HG03354 (cell line): ENCODE measurements around the gene ARHGEF4.
A peak's percentile ranks its signal among the peaks of the same experiment; 100 is the strongest.

Experiments used
- ATAC-seq: cut with Tn5 transposase; IDR thresholded peaks from one replicate; pipeline ENCODE4 v1.9.1; 2021; ENCODE audit warnings: mild to moderate bottlenecking; ENCODE audit not compliant: unreplicated experiment, poor library complexity, severe bottlenecking

ARHGEF4 gene

DNA sequence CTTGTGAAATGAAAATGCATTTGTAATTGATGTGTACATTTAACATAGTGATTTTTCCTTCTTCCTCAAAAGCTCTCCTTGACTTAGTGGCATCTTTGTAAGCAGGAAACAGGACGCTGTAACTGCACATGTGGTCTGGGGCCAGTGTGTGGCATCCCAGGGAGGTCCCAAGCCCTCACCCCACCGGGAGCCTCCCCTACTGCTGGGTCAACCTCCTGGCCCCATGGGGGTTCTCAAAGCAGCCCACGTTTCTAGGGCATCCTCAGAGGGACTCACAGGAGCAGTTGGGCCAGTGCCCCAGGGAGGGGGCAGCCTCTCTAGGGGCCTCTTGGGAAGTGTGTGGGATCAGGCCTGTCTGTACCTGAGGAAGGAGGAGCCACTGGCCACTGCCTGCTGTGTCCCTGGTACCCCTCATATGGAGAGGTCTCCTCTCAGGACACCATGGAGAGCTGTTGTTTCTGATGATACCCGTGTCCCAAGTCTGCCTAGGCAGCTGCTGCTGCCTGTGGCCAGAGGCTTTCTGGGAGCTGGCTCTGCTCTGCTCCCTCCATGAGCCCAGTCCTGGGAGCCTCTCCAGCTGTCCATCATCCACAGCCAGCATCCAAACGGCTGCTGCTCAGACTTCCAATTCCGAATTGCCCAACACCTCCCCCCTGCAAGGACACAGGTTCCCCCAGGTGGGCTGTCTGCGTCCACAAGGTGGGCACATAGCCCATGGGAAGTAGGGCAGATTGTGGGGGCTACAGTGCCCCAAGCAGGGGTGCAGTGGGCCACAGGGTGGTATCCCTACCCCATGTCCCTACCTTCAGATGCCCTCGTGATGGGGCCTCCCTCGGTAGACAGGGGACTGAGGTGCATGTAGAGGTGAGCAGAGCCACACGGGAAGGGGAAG lies 13.4 kb downstream of the ARHGEF4 start:
- no peak for ATAC-seq

GRCh38 chr2:130850788-130851623 lies 14.3 kb downstream of the ARHGEF4 start:
- ATAC-seq, result no peak

- no peak for ATAC-seq
These were observed 15.1 kb downstream of the ARHGEF4 start for GRCh38 chr2:130851624-130852382.

- no peak for ATAC-seq
These were observed 15.9 kb downstream of the ARHGEF4 start for GRCh38 chr2:130852521-130853115.

DNA sequence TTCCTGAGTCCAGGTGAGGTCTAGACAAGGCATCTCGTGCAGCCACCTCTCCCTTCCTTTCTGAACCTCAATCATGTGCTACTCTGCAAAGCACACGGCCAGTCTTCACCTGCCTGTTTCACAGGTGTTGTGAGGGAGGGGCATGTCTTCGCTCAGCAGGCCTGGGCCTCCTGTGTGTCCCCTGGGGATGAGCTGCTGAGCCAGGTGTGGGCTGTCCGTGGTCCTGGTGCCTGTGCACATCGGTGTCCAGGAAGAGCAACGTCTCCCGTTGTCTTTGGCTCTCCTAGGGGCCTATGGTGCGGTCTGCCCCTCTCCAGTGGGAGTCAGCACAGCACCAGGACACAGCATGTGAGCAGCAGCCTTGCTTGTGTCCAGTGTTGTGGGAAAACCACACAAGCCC lies 16.7 kb downstream of the ARHGEF4 start:
- no peak for ATAC-seq

GRCh38 chr2:130854301-130854700 lies 17.6 kb downstream of the ARHGEF4 start:
- no peak for ATAC-seq

GRCh38 chr2:130864830-130865800 lies 28.4 kb downstream of the ARHGEF4 start:
- ATAC-seq, result no peak

DNA sequence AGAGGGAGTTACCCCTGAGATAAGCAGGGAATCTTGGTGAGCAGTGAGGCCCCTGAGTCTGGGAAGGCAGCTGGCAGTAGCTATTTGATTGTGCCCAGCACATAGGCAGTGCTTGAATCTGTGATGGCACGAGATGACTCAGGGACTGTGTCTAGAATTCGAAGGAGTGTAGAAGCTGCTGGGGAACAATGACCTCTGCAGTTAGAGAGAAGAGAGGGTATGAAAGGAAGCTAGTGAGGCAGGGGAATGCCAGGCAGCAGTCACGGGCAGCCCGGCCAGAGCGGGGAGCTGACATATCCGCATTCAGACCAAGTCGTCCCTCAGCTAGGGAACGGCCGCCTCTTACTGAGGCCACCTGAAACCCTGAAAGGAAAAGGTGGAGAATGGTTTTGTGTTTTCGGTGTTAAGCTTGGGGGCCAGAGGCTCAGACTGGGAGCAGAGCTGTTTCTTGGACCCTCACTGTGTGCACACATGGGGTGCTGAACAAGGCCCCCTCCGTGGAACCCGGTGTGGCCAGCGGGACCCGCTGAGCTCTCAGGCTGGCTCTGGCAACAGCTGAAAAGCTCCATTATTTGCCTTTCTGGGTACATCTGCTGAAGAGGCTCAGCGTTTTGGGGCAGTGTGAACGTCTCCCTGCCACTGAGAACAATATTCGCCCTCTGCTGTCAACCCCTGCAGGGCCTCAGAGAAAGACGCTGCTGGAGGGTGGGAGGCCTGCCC lies 32.9 kb downstream of the ARHGEF4 start:
- ATAC-seq, result no peak

DNA sequence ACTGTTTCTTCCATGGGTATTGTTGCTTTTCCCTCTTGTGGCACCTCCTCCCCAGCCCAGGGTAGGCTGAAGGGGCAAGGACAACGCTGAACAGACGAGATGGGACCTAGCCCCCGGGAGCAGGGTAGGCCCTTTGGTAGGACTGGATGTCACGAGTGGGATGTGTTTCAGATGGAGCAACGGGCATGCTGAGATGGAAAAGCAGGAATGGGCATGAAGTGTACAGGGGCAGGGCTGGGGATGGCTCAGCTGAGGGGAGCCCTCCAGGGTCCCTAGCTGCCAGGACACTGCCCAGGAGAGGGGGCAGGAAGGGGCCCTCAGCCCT lies 33.4 kb downstream of the ARHGEF4 start:
- ATAC-seq, result no peak

GRCh38 chr2:130870779-130871178 lies 34.1 kb downstream of the ARHGEF4 start:
- no peak for ATAC-seq

DNA sequence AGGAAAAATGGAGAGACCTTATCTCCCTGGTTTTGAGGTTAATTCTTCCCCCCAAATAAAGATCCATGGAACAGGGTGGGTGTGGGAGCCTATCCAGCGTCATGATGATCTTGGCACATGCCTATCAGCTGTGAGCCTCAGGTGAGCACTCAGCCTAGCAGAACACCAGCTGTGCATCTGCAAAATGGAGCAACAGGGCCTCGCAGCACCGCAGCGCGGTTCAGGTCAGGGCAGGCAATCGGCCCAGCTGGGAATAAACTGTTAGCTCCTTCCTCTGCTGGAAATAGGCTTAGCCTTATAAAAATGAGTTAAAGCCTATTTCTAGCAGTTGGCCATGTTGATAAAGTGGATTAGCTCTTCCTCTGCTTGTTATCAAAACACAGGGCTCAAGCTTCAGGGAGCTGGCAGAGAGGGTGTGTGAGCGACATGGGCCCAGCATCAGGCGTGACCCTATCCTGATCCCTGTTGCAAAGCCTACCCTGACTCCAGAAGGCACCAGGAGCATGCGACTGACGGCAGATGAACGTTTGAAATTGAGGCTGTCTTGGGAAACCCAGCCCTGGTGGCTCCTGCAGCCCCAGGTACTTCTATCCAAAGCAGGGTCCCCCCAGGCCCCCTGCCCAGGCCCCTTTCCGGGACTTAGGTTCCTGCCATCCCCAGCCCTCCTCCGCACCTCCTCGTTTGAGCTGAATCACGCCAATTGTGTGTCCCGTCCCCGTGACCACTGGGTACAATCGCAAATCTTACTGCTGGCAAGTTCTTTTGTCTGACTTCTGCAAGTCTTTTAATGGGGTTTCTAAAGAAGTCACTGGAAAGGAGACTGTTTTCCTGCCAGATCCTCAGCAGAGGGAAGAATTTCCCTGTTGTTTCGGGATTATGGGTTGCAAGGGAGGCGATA lies 35.4 kb downstream of the ARHGEF4 start:
- no peak for ATAC-seq

GRCh38 chr2:130872741-130873125 lies 36.0 kb downstream of the ARHGEF4 start:
- ATAC-seq, result no peak

DNA sequence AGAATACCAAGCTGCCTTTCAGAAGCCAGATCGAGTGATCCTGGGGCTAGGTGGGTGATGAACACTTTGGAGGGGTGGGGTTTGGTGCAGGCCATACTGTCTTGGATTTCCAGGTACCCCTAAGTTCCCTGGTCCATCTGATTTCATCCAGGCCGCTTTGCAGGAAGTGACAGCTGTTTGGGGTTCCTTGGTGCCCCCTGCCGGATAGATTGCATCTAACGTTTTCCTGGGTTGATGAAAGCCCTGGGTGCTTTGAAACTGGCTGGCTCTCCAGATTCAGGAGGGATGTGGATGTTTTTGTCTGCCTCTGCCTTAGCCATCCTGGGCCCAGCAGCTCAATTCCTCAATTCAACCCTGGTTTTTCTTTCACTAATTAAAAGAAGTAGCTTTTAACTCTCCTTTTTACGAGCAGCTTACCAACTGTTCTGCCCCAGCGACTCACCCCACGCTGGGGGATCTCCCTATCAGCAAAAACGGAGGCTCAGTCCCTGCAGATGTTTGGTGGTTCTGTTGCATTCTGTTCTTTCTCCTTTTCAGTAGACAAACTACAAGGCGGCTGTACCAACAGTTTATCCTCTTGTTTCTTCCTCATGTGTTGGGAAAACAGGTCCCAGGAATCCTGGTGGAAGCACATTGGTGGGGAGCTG lies 37.1 kb downstream of the ARHGEF4 start:
- ATAC-seq, result peak; percentile 85

DNA sequence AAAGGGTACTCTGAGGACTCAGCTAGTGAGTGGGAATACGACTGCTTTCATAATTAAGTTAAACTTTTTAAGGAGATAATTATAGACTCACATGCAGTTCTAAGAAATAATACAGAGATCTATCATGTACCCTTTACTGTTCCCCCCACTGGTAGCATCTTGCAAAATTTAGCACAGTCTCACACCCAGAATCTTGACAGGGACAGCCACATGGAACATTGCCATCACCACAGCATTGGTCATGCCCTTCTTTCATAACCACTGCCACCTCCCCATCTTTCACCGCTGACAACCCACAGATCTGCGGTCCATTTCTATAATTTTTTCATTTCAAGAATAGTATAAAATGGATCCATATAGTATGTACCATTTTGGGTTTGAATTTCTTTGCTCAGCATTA lies 37.8 kb downstream of the ARHGEF4 start:
- no peak for ATAC-seq

- ATAC-seq, result no peak
These were observed 39.2 kb downstream of the ARHGEF4 start for GRCh38 chr2:130875935-130876334.

DNA sequence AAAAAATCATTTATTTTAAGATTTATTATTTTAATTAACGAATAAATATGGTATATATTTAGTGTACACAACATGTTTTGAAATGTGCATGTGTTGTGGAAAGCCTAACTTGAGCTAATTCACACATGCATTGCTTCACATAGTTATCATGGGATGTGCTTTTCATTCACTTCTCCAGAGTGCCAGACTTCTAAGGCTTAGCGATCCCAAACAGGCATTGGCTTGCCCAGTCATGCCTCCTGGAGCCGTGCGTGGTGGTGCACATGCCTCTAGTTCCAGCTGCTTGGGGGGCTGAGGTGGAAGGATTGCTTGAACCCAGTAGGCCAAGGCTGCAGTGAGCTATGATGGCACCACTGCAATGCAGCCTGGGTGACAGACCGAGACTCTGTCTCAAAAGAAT lies 40.5 kb downstream of the ARHGEF4 start:
- no peak for ATAC-seq

- ATAC-seq, result no peak
These were observed 41.6 kb downstream of the ARHGEF4 start for GRCh38 chr2:130878316-130878715.
